Caco-2 (cell line): ENCODE results near the gene TMEM125. TPM values are rescaled to one million over a fixed set of nuclear protein-coding genes. Genes with fewer than 3 reads are reported as not detected.

Experiments
- BruUV-seq: library from RNA; stranded (reverse); fragments of 400-500 nt; replicated peaks from 2 replicates; lab custom pipeline; 2021; lab: Mats Ljungman, UMichigan
- CTCF ChIA-PET: fragments of 300-600 bp; sonication (Branson Sonifier 250); formaldehyde crosslinking; loops from one replicate; lab custom pipeline; 2022; ENCODE audit warnings: antibody characterized with exemption; lab: Charles Lee
- POLR2A ChIA-PET: fragments of 300-600 bp; sonication (Branson Sonifier 250); formaldehyde crosslinking; loops from one replicate; lab custom pipeline; 2022; ENCODE audit warnings: antibody characterized with exemption; lab: Charles Lee
- DNase-seq, 2 experiments: peaks; one replicate each; pipeline versions ENCODE4 v3.0.0 to v3.0.0-alpha.2; 2020 to 2022
- H3K27me3 ChIP-seq: replicated peaks from 2 replicates; pipeline ENCODE4 v1.6.0; 2011; ENCODE audit warnings: low read length; ENCODE audit not compliant: control insufficient read depth, insufficient read depth
- H3K36me3 ChIP-seq: 2 replicates; pipeline ENCODE4 v1.5.1; 2011; ENCODE audit warnings: low read length; ENCODE audit not compliant: control insufficient read depth, insufficient read depth
- H3K4me1 ChIP-seq: fragments of 250-450 bp; sonication (Bioruptor Pico); 2 replicates; pipeline ENCODE4 v1.5.1; 2020; ENCODE audit warnings: mild to moderate bottlenecking
- H3K4me3 ChIP-seq: 2 replicates; pipeline ENCODE4 v1.5.1; 2011; ENCODE audit warnings: low read depth, mild to moderate bottlenecking, control low read depth, low read length
- H3K9me3 ChIP-seq: fragments of 250-450 bp; sonication (Bioruptor Pico); 2 replicates; pipeline ENCODE4 v1.5.1; 2020; ENCODE audit warnings: mild to moderate bottlenecking, moderate library complexity
- H3K27ac Mint-ChIP-seq: one replicate; pipeline ENCODE4 v1.8.0; 2022; ENCODE audit warnings: mixed read lengths; ENCODE audit not compliant: unreplicated experiment
- H3K27me3 Mint-ChIP-seq: one replicate; pipeline ENCODE4 v1.8.0; 2022; ENCODE audit warnings: mixed read lengths; ENCODE audit not compliant: insufficient read depth, unreplicated experiment
- H3K36me3 Mint-ChIP-seq: one replicate; pipeline ENCODE4 v1.8.0; 2022; ENCODE audit warnings: mild to moderate bottlenecking, mixed read lengths; ENCODE audit not compliant: insufficient read depth, unreplicated experiment
- H3K4me1 Mint-ChIP-seq: one replicate; pipeline ENCODE4 v1.8.0; 2022; ENCODE audit warnings: low read depth, mixed read lengths; ENCODE audit not compliant: unreplicated experiment
- H3K4me3 Mint-ChIP-seq: one replicate; pipeline ENCODE4 v1.8.0; 2022; ENCODE audit warnings: mild to moderate bottlenecking, moderate library complexity, mixed read lengths; ENCODE audit not compliant: unreplicated experiment
- H3K9me3 Mint-ChIP-seq: one replicate; pipeline ENCODE4 v1.8.0; 2022; ENCODE audit warnings: mixed read lengths; ENCODE audit not compliant: unreplicated experiment
- CTCF ChIP-seq, 2 experiments: fragments of 200-600 bp in 1 of 2; IDR thresholded peaks; 1 replicate in 1 of 2; 2 replicates in 1 of 2; pipeline versions ENCODE4 v1.5.1 to v1.8.0; 2011 to 2022; ENCODE audit warnings: antibody characterized with exemption in 1 of 2, control low read depth in 1 of 2, inconsistent platforms in 1 of 2, low read depth in 1 of 2, low read length in 1 of 2, mild to moderate bottlenecking in 1 of 2, moderate library complexity in 1 of 2; ENCODE audit not compliant: insufficient read depth in 1 of 2, severe bottlenecking in 1 of 2, unreplicated experiment in 1 of 2
- intact Hi-C: fragments of 100-400 bp; cut with micrococcal nuclease; formaldehyde crosslinking; loops from one replicate; pipeline ENCODE4 v1.10.0; 2022; ENCODE audit not compliant: unreplicated experiment
- total RNA-seq: library from RNA; stranded (reverse); gene quantifications from 2 replicates; pipeline ENCODE4 v1.2.3, GENCODE V29; 2022

TMEM125 gene
- total RNA-seq, 1 experiment from 2014 or later = 25.9 TPM

GRCh38 chr1:43227143-43227764 is 42.5 kb upstream of the TMEM125 start:
- peak overlapping the region; percentile 57 for H3K27ac Mint-ChIP-seq
- peaks cover 23% of the 10 kb centered on the region for H3K4me1 Mint-ChIP-seq
- no peaks in the 10 kb centered on the region for H3K27me3 Mint-ChIP-seq
- no peaks in the 10 kb centered on the region for H3K9me3 Mint-ChIP-seq
- H3K4me3 Mint-ChIP-seq = no peak overlapping the region
- no peaks in the 10 kb centered on the region for H3K36me3 Mint-ChIP-seq
- ChIA-PET CTCF (interaction anchor here (0.7 to 2.5 kb wide), 9 partner anchors 20 to 304 kb away, joined by 3 to 38 read pairs (median 3); partner anchors contain the start of genes CDC20, ELOVL1 and PTPRF), POLR2A (interaction anchor here (0.8 kb wide), 1 partner anchor 423 kb away, joined by 5 read pairs; the partner anchor contains the start of gene KDM4A)
- H3K4me3 ChIP-seq = no peak overlapping the region
- peak; percentile 78 to 84 for TF ChIP-seq CTCF (IDR thresholded peaks at IDR 0.05; ENCODE audit: insufficient read depth in 1 of 2, low read depth in 1 of 2, low read length in 1 of 2, severe bottlenecking in 1 of 2, unreplicated experiment in 1 of 2)
- peaks cover 11% of the 10 kb centered on the region for H3K4me1 ChIP-seq
- intact Hi-C loops = loop anchor here (1.0 to 2.0 kb wide), 2 partner anchors 132 to 187 kb away; partner anchors contain the start of gene CDC20
- BruUV-seq = no TSS peak
- peak; percentile 84 to 87 for DNase-seq
- no peaks in the 10 kb centered on the region for H3K9me3 ChIP-seq
- H3K36me3 ChIP-seq = no peaks in the 10 kb centered on the region
- no peaks in the 10 kb centered on the region for H3K27me3 ChIP-seq

GRCh38 chr1:43229826-43230780 is 39.7 kb upstream of the TMEM125 start:
- no peak overlapping the region for H3K4me3 Mint-ChIP-seq
- no peaks in the 10 kb centered on the region for H3K27me3 ChIP-seq
- no peaks in the 10 kb centered on the region for H3K9me3 Mint-ChIP-seq
- POLR2A ChIA-PET = no interaction called here
- peaks cover 11% of the 10 kb centered on the region for H3K4me1 ChIP-seq
- BruUV-seq = no TSS peak
- TF ChIP-seq CTCF (IDR thresholded peaks at IDR 0.05; ENCODE audit: insufficient read depth in 1 of 2, low read depth in 1 of 2, low read length in 1 of 2, severe bottlenecking in 1 of 2, unreplicated experiment in 1 of 2) = no peak
- H3K4me3 ChIP-seq = no peak overlapping the region
- H3K36me3 ChIP-seq = no peaks in the 10 kb centered on the region
- H3K4me1 Mint-ChIP-seq = peaks cover 23% of the 10 kb centered on the region
- no peaks in the 10 kb centered on the region for H3K9me3 ChIP-seq
- no peaks in the 10 kb centered on the region for H3K36me3 Mint-ChIP-seq
- DNase-seq = no peak
- intact Hi-C loops = loop anchor here (10.0 kb wide), 1 partner anchor 55 kb away; the partner anchor contains the start of gene C1orf210
- no peaks in the 10 kb centered on the region for H3K27me3 Mint-ChIP-seq
- peak overlapping the region; percentile 7 for H3K27ac Mint-ChIP-seq
- CTCF ChIA-PET = interaction anchor here (2.6 kb wide), 1 partner anchor 185 kb away, joined by 9 read pairs; no protein-coding TSS in a partner anchor

- H3K36me3 Mint-ChIP-seq = no peaks in the 10 kb centered on the region
- H3K36me3 ChIP-seq = no peaks in the 10 kb centered on the region
- no TSS peak for BruUV-seq
- no peaks in the 10 kb centered on the region for H3K9me3 Mint-ChIP-seq
- no peak overlapping the region for H3K4me3 ChIP-seq
- ChIA-PET POLR2A (interaction anchor here (0.6 kb wide), 1 partner anchor 134 kb away, joined by 3 read pairs; no protein-coding TSS in a partner anchor), CTCF (no interaction called here)
- H3K9me3 ChIP-seq = no peaks in the 10 kb centered on the region
- no peak for DNase-seq
- H3K27me3 ChIP-seq = no peaks in the 10 kb centered on the region
- H3K27ac Mint-ChIP-seq = no peak overlapping the region
- peaks cover 10% of the 10 kb centered on the region for H3K4me1 ChIP-seq
- peaks cover 23% of the 10 kb centered on the region for H3K4me1 Mint-ChIP-seq
- no peak overlapping the region for H3K4me3 Mint-ChIP-seq
- no peaks in the 10 kb centered on the region for H3K27me3 Mint-ChIP-seq
- TF ChIP-seq CTCF (IDR thresholded peaks at IDR 0.05; ENCODE audit: insufficient read depth in 1 of 2, low read depth in 1 of 2, low read length in 1 of 2, severe bottlenecking in 1 of 2, unreplicated experiment in 1 of 2) = no peak
- intact Hi-C loops = loop anchor here (10.0 kb wide), 1 partner anchor 53 kb away; the partner anchor contains the start of gene C1orf210
These were observed 37.7 kb upstream of the TMEM125 start for GRCh38 chr1:43232074-43232473.
